CD14-positive monocyte (primary cell): ENCODE data around the gene POU2F1. TPM values are rescaled to one million over a fixed set of nuclear protein-coding genes. Genes with fewer than 3 reads are reported as not detected.
A peak's percentile ranks its signal among the peaks of the same experiment; 100 is the strongest.

Experiments used
- DNase-seq, 3 donors: peaks; one replicate each; pipeline ENCODE4 v3.0.0-alpha.2; 2011 to 2022
- H2AFZ ChIP-seq: 2 replicates; pipeline ENCODE4 v1.6.0; 2012; ENCODE audit warnings: mild to moderate bottlenecking, low read depth, low read length, inconsistent platforms; ENCODE audit not compliant: insufficient read depth, poor library complexity, severe bottlenecking
- H3K27ac ChIP-seq, 2 donors: 1 replicate in 1 of 2; 2 replicates in 1 of 2; pipeline ENCODE4 v1.5.1; 2012 to 2013; ENCODE audit warnings: low read length in 2 of 2, control low read depth in 1 of 2, inconsistent platforms in 1 of 2, low read depth in 1 of 2, mild to moderate bottlenecking in 1 of 2
- H3K27me3 ChIP-seq, 2 donors: one replicate each; pipeline versions ENCODE4 v1.6.0 to v1.6.1; 2011 to 2013; ENCODE audit warnings: low read length in 2 of 2; ENCODE audit not compliant: control insufficient read depth in 2 of 2, insufficient read depth in 2 of 2
- H3K36me3 ChIP-seq, 2 donors: replicated peaks in 1 of 2; 1 replicate in 1 of 2; 2 replicates in 1 of 2; pipeline versions ENCODE4 v1.5.1 to v1.6.1; 2012 to 2013; ENCODE audit warnings: low read length in 2 of 2, control low read depth in 1 of 2, inconsistent platforms in 1 of 2, mild to moderate bottlenecking in 1 of 2; ENCODE audit not compliant: insufficient read depth in 2 of 2, control insufficient read depth in 1 of 2
- H3K4me1 ChIP-seq, 2 donors: 1 replicate in 1 of 2; 2 replicates in 1 of 2; pipeline versions ENCODE4 v1.5.1 to v1.6.1; 2012 to 2013; ENCODE audit warnings: low read length in 2 of 2, control low read depth in 1 of 2, inconsistent platforms in 1 of 2, mild to moderate bottlenecking in 1 of 2, moderate library complexity in 1 of 2; ENCODE audit not compliant: insufficient read depth in 2 of 2, control insufficient read depth in 1 of 2
- H3K4me2 ChIP-seq: replicated peaks from 2 replicates; pipeline ENCODE3; 2012; ENCODE audit warnings: low read length, moderate library complexity, mild to moderate bottlenecking; ENCODE audit not compliant: poor library complexity, severe bottlenecking; ENCODE audit errors: extremely low read depth
- H3K4me3 ChIP-seq, 3 experiments: fragments of 200-600 bp in 1 of 3; sonication (generic) in 1 of 3; replicated peaks in 1 of 3; 1 replicate in 2 of 3; 2 replicates in 1 of 3; pipeline ENCODE4 v1.5.1; 2011 to 2013; ENCODE audit warnings: low read length in 3 of 3, mild to moderate bottlenecking in 3 of 3, control low read depth in 2 of 3, low read depth in 2 of 3, inconsistent platforms in 1 of 3, moderate library complexity in 1 of 3
- H3K79me2 ChIP-seq: 2 replicates; pipeline ENCODE4 v1.6.0; 2012; ENCODE audit warnings: mild to moderate bottlenecking, control low read depth, inconsistent platforms, low read length, moderate library complexity; ENCODE audit not compliant: insufficient read depth
- H3K9ac ChIP-seq: 2 replicates; pipeline ENCODE4 v1.6.0; 2017; ENCODE audit warnings: low read length, mild to moderate bottlenecking; ENCODE audit not compliant: insufficient read depth, poor library complexity, severe bottlenecking
- H3K9me3 ChIP-seq, 2 donors: replicated peaks in 1 of 2; 1 replicate in 1 of 2; 2 replicates in 1 of 2; pipeline versions ENCODE4 v1.5.1 to v1.6.1; 2012 to 2013; ENCODE audit warnings: low read length in 2 of 2, control low read depth in 1 of 2; ENCODE audit not compliant: control insufficient read depth in 1 of 2, insufficient read depth in 1 of 2
- H4K20me1 ChIP-seq: 2 replicates; pipeline ENCODE4 v1.6.0; 2012; ENCODE audit warnings: mild to moderate bottlenecking, low read length, control low read depth, moderate library complexity; ENCODE audit not compliant: insufficient read depth
- H3K27ac Mint-ChIP-seq, 7 donors: one replicate each; pipeline ENCODE4 v1.8.0; 2020; ENCODE audit warnings: mild to moderate bottlenecking in 7 of 7, mixed read lengths in 7 of 7, moderate library complexity in 6 of 7, inconsistent platforms in 2 of 7
- H3K27me3 Mint-ChIP-seq, 3 donors: one replicate each; pipeline ENCODE4 v1.8.0; 2021 to 2022; ENCODE audit warnings: low read depth in 3 of 3, mild to moderate bottlenecking in 3 of 3, mixed read lengths in 3 of 3, moderate library complexity in 3 of 3, inconsistent platforms in 1 of 3
- H3K36me3 Mint-ChIP-seq, 2 donors: one replicate each; pipeline ENCODE4 v1.8.0; 2020; ENCODE audit warnings: mixed read lengths in 2 of 2, inconsistent platforms in 1 of 2, mild to moderate bottlenecking in 1 of 2
- H3K4me1 Mint-ChIP-seq: one replicate; pipeline ENCODE4 v1.8.0; 2020; ENCODE audit warnings: mild to moderate bottlenecking, mixed read lengths
- H3K4me3 Mint-ChIP-seq, 2 donors: one replicate each; pipeline ENCODE4 v1.8.0; 2020; ENCODE audit warnings: mild to moderate bottlenecking in 2 of 2, mixed read lengths in 2 of 2, moderate library complexity in 1 of 2
- H3K9me3 Mint-ChIP-seq, 7 donors: one replicate each; pipeline ENCODE4 v1.8.0; 2020 to 2022; ENCODE audit warnings: mixed read lengths in 7 of 7, mild to moderate bottlenecking in 6 of 7, moderate library complexity in 6 of 7, inconsistent platforms in 2 of 7
- WGBS: methylation state at CpG from one replicate; pipeline ENCODE4 v1.1.5; 2013; ENCODE audit warnings: missing lambda C conversion rate; ENCODE audit not compliant: insufficient coverage; 5-methylcytosine and 5-hydroxymethylcytosine counted together
- intact Hi-C, 2 donors: fragments of 100-400 bp; cut with micrococcal nuclease; formaldehyde crosslinking; loops; one replicate each; pipeline versions ENCODE4 v1.15.0 to v1.15.1; 2023
- polyA plus RNA-seq, 3 donors: library from polyadenylated mRNA; depleted of rRNA in 1 of 3; unstranded in 2 of 3; stranded (reverse) in 1 of 3; fragments of 300-500 nt in 2 of 3; fragments of >200 nt in 1 of 3; fragmentation: Illumina TruSeq in 2 of 3; gene quantifications; 1 replicate in 2 of 3; 2 replicates in 1 of 3; pipeline ENCODE4 v1.2.3, GENCODE V29; 2012 to 2021
- TF ChIP-seq, protein P1 (sequence below): fragments of 200-600 bp; IDR thresholded peaks from one replicate; pipeline ENCODE4 v1.8.0; 2022; ENCODE audit warnings: antibody characterized with exemption, mild to moderate bottlenecking

The POU2F1 gene
- polyA plus RNA-seq, 3 donors = 2.3 to 4.2 (median 3.9) TPM

DNA sequence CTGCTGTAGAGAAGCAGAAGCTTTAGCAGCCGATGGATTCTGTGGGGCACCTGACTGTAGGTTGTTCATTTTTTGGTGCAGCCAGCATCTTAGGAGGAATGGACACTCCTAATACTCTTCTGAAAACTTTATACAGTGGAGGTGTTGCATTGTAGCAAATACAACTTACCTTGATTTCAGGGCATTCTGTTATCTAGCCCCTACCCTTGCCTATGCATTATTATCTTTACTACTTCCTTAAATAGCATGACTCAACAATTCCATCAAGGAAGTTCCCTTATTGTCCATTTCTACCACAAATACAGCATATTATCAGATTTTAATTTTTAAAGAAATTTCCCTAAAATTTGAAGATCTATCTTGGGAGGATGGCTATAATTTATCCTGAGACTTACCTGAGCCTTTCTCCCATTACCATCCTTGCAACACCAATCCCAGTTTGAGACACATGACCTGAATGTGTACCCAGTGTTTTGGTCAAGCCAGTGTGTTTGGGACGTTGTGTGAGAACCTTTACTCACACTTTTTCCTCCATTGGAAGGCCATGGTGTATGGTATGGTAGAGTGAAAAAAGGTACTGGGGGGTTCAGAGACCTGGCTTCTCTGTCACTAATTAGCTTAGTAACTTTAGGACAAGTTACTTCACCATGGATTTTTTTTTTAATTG is 9.2 kb downstream of the POU2F1 start:
- H3K4me1 Mint-ChIP-seq = peaks cover 47% of the 10 kb centered on the region

GRCh38 chr1:167230437-167230836 is 9.8 kb downstream of the POU2F1 start:
- Histone ChIP-seq H3K79me2 (peaks cover 94% of the 10 kb centered on the region), H3K4me2 (peak overlapping the region; percentile 80), H4K20me1 (peaks cover 19% of the 10 kb centered on the region), H2AFZ (no peak overlapping the region), H3K27me3 (no peaks in the 10 kb centered on the region), H3K27ac (peak overlapping the region in 1 of 2 donors; percentile 78), H3K9ac (no peak overlapping the region), H3K4me3 (peak overlapping the region in 1 of 3 experiments; percentile 68), H3K4me1 (peaks cover 28 to 36% of the 10 kb centered on the region in 2 donors), H3K36me3 (no peaks in the 10 kb centered on the region), H3K9me3 (no peaks in the 10 kb centered on the region)
- TF ChIP-seq, protein P1, sequence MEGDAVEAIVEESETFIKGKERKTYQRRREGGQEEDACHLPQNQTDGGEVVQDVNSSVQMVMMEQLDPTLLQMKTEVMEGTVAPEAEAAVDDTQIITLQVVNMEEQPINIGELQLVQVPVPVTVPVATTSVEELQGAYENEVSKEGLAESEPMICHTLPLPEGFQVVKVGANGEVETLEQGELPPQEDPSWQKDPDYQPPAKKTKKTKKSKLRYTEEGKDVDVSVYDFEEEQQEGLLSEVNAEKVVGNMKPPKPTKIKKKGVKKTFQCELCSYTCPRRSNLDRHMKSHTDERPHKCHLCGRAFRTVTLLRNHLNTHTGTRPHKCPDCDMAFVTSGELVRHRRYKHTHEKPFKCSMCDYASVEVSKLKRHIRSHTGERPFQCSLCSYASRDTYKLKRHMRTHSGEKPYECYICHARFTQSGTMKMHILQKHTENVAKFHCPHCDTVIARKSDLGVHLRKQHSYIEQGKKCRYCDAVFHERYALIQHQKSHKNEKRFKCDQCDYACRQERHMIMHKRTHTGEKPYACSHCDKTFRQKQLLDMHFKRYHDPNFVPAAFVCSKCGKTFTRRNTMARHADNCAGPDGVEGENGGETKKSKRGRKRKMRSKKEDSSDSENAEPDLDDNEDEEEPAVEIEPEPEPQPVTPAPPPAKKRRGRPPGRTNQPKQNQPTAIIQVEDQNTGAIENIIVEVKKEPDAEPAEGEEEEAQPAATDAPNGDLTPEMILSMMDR = no peak
- Mint-ChIP-seq H3K27ac (peak overlapping the region in 5 of 7 donors; percentile 58 to 91 (median 79)), H3K4me1 (peaks cover 48% of the 10 kb centered on the region), H3K27me3 (no peaks in the 10 kb centered on the region), H3K4me3 (no peak overlapping the region), H3K36me3 (peaks cover 0 to 3% of the 10 kb centered on the region in 2 donors), H3K9me3 (no peaks in the 10 kb centered on the region)
- intact Hi-C loops = no loop called here
- no peak for DNase-seq

More for the DNA sequence above, 9.2 kb downstream of the POU2F1 start:
- Histone ChIP-seq H3K27ac (peak overlapping the region in 1 of 2 donors; percentile 78), H3K79me2 (peaks cover 95% of the 10 kb centered on the region), H3K27me3 (no peaks in the 10 kb centered on the region), H3K4me3 (peak overlapping the region in 2 of 3 experiments; percentile 36 to 68), H3K9ac (no peak overlapping the region), H3K9me3 (no peaks in the 10 kb centered on the region), H3K4me1 (peaks cover 23 to 30% of the 10 kb centered on the region in 2 donors), H4K20me1 (peaks cover 15% of the 10 kb centered on the region), H2AFZ (no peak overlapping the region), H3K4me2 (peak overlapping the region; percentile 80), H3K36me3 (no peaks in the 10 kb centered on the region)
- intact Hi-C loops = loop anchor here (10.0 kb wide), 4 partner anchors 165 to 705 kb away; partner anchors contain the start of genes DCAF6 (in 1 of the 2) and MPC2 (in 1 of the 2)
- peak; percentile 22 to 57 (median 50) for DNase-seq
- no CpG with 5 or more reads among the region's 2 CpGs for WGBS
- Mint-ChIP-seq H3K36me3 (peaks cover 0 to 4% of the 10 kb centered on the region in 2 donors), H3K4me3 (peak overlapping the region in 1 of 2 donors; percentile 74), H3K27ac (peak overlapping the region; percentile 79 to 91 (median 88)), H3K27me3 (no peaks in the 10 kb centered on the region), H3K9me3 (no peaks in the 10 kb centered on the region)
- TF ChIP-seq, protein P1 = no peak
